ENCODE results near the gene PARD3.

PARD3 gene

GRCh38 chr10:34119456-34119855 is 695.6 kb downstream of the PARD3 start:
- Histone ChIP-seq H4K20me1 (ENCODE audit: low read depth, low read length) (no peaks in the 10 kb centered on the region), H3K36me3 (ENCODE audit: low read length) (no peaks in the 10 kb centered on the region), H3F3A (ENCODE audit: insufficient read depth) (no peaks in the 10 kb centered on the region), H3K9me2 (replicated peaks; ENCODE audit: insufficient read depth, low read length) (no peaks in the 10 kb centered on the region), H3K4me3 (ENCODE audit: insufficient read depth, low read length, poor library complexity, severe bottlenecking) (no peak overlapping the region), H3K9ac (ENCODE audit: low read length) (no peak overlapping the region), H3K4me2 (ENCODE audit: low read depth, low read length, poor library complexity, severe bottlenecking) (no peak overlapping the region), H2AFZ (ENCODE audit: low read depth, low read length, severe bottlenecking) (no peak overlapping the region), H3K27ac (ENCODE audit: low read depth, low read length) (no peak overlapping the region), H3K79me2 (ENCODE audit: insufficient read depth, low read length) (no peaks in the 10 kb centered on the region), H3K27me3 (ENCODE audit: low read length) (no peaks in the 10 kb centered on the region), H3K9me3 (ENCODE audit: insufficient read depth, low read length) (no peaks in the 10 kb centered on the region)
- TF ChIP-seq, protein P1, sequence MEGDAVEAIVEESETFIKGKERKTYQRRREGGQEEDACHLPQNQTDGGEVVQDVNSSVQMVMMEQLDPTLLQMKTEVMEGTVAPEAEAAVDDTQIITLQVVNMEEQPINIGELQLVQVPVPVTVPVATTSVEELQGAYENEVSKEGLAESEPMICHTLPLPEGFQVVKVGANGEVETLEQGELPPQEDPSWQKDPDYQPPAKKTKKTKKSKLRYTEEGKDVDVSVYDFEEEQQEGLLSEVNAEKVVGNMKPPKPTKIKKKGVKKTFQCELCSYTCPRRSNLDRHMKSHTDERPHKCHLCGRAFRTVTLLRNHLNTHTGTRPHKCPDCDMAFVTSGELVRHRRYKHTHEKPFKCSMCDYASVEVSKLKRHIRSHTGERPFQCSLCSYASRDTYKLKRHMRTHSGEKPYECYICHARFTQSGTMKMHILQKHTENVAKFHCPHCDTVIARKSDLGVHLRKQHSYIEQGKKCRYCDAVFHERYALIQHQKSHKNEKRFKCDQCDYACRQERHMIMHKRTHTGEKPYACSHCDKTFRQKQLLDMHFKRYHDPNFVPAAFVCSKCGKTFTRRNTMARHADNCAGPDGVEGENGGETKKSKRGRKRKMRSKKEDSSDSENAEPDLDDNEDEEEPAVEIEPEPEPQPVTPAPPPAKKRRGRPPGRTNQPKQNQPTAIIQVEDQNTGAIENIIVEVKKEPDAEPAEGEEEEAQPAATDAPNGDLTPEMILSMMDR (IDR thresholded peaks at IDR 0.05; ENCODE audit: insufficient read depth, low read length, poor library complexity, severe bottlenecking): no peak
- no peak for TF ChIP-seq EZH2phosphoT487 (conservative IDR thresholded peaks at IDR 0.05; ENCODE audit: low read length)

DNA sequence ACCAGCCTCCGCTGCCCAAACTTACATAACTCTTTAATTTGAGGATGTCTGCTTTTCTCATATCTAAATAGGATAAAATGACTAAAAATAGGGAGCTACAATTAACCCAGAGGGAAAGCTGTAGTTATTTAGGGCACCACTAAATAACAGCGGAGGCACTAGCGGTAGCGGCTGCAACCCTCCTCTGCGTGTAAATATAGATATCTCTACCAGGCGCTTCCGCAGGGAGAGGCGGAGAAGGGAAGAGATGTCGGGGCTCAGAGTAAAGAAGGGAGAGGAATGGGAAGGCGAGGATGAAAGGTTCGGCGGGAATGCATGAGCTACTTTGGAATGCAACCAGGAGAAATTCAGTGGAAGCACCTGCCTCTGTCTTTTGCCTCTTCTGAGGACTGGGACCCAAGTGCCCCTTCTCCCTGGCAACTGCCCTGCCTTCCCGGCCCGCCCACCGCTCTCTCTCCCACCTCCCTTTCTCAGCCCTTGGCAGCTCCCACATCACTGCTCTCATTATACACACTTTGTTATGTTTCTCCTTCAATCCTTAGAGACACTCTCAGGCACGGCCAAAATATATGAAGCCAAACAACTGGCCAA is 698.3 kb downstream of the PARD3 start:
- H3K4me2 ChIP-seq (ENCODE audit: low read depth, low read length, poor library complexity, severe bottlenecking): no peak overlapping the region
- H3K9me3 ChIP-seq (ENCODE audit: insufficient read depth, low read length): no peaks in the 10 kb centered on the region
- H3F3A ChIP-seq (ENCODE audit: insufficient read depth): no peaks in the 10 kb centered on the region
- no peak overlapping the region for H2AFZ ChIP-seq (ENCODE audit: low read depth, low read length, severe bottlenecking)
- H3K27me3 ChIP-seq (ENCODE audit: low read length): no peaks in the 10 kb centered on the region
- H3K9me2 ChIP-seq (replicated peaks; ENCODE audit: insufficient read depth, low read length): no peaks in the 10 kb centered on the region
- H3K4me3 ChIP-seq (ENCODE audit: insufficient read depth, low read length, poor library complexity, severe bottlenecking): no peak overlapping the region
- TF ChIP-seq EZH2phosphoT487 (conservative IDR thresholded peaks at IDR 0.05; ENCODE audit: low read length): no peak
- TF ChIP-seq, protein P1 (IDR thresholded peaks at IDR 0.05; ENCODE audit: insufficient read depth, low read length, poor library complexity, severe bottlenecking): no peak
- no peaks in the 10 kb centered on the region for H4K20me1 ChIP-seq (ENCODE audit: low read depth, low read length)
- H3K27ac ChIP-seq (ENCODE audit: low read depth, low read length): no peak overlapping the region
- no peaks in the 10 kb centered on the region for H3K79me2 ChIP-seq (ENCODE audit: insufficient read depth, low read length)
- no peaks in the 10 kb centered on the region for H3K36me3 ChIP-seq (ENCODE audit: low read length)
- H3K9ac ChIP-seq (ENCODE audit: low read length): no peak overlapping the region

DNA sequence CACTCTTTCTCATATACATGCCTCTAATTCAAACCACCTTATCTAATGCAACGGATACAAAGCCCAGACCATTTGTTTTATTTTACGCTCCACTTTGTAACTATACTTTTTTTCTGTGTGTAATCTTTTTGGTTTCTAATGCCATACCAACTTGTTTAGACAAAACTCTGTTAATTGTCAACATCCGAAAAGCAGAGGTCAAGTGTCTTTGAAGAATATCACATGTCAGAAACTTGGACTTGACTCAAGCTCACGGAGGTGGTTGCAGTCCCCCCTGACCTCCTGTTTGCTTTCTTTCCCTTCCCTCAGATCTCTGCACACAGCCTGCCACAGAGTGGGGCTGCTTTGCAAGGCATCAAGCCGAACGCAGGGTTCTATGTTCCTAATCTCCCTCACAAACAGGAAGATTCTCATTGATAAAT is 698.9 kb downstream of the PARD3 start:
- H3K36me3 ChIP-seq (ENCODE audit: low read length): no peaks in the 10 kb centered on the region
- H3K79me2 ChIP-seq (ENCODE audit: insufficient read depth, low read length): no peaks in the 10 kb centered on the region
- no peak overlapping the region for H3K4me2 ChIP-seq (ENCODE audit: low read depth, low read length, poor library complexity, severe bottlenecking)
- H2AFZ ChIP-seq (ENCODE audit: low read depth, low read length, severe bottlenecking): no peak overlapping the region
- no peaks in the 10 kb centered on the region for H3K9me2 ChIP-seq (replicated peaks; ENCODE audit: insufficient read depth, low read length)
- H3K9ac ChIP-seq (ENCODE audit: low read length): no peak overlapping the region
- no peaks in the 10 kb centered on the region for H3F3A ChIP-seq (ENCODE audit: insufficient read depth)
- H3K9me3 ChIP-seq (ENCODE audit: insufficient read depth, low read length): no peaks in the 10 kb centered on the region
- TF ChIP-seq EZH2phosphoT487 (conservative IDR thresholded peaks at IDR 0.05; ENCODE audit: low read length): no peak
- H4K20me1 ChIP-seq (ENCODE audit: low read depth, low read length): no peaks in the 10 kb centered on the region
- H3K27me3 ChIP-seq (ENCODE audit: low read length): no peaks in the 10 kb centered on the region
- no peak overlapping the region for H3K27ac ChIP-seq (ENCODE audit: low read depth, low read length)
- H3K4me3 ChIP-seq (ENCODE audit: insufficient read depth, low read length, poor library complexity, severe bottlenecking): no peak overlapping the region

GRCh38 chr10:34114914-34115313 is 700.2 kb downstream of the PARD3 start:
- Histone ChIP-seq H3K4me2 (ENCODE audit: low read depth, low read length, poor library complexity, severe bottlenecking) (no peak overlapping the region), H3K79me2 (ENCODE audit: insufficient read depth, low read length) (no peaks in the 10 kb centered on the region), H3F3A (ENCODE audit: insufficient read depth) (no peaks in the 10 kb centered on the region), H3K36me3 (ENCODE audit: low read length) (no peaks in the 10 kb centered on the region), H2AFZ (ENCODE audit: low read depth, low read length, severe bottlenecking) (no peak overlapping the region), H3K9me2 (replicated peaks; ENCODE audit: insufficient read depth, low read length) (no peaks in the 10 kb centered on the region), H3K9me3 (ENCODE audit: insufficient read depth, low read length) (no peaks in the 10 kb centered on the region), H3K27ac (ENCODE audit: low read depth, low read length) (no peak overlapping the region), H3K4me3 (ENCODE audit: insufficient read depth, low read length, poor library complexity, severe bottlenecking) (no peak overlapping the region), H3K9ac (ENCODE audit: low read length) (no peak overlapping the region), H3K27me3 (ENCODE audit: low read length) (no peaks in the 10 kb centered on the region), H4K20me1 (ENCODE audit: low read depth, low read length) (no peaks in the 10 kb centered on the region)
- no peak for TF ChIP-seq EZH2phosphoT487 (conservative IDR thresholded peaks at IDR 0.05; ENCODE audit: low read length)
- TF ChIP-seq, protein P1 (IDR thresholded peaks at IDR 0.05; ENCODE audit: insufficient read depth, low read length, poor library complexity, severe bottlenecking): no peak
